Activated T-cell treated with anti-CD3 and anti-CD28 coated beads for 1 hour (primary cell): Measurements from ENCODE around the gene F11.
"Not testable (repeated sequence)": the region's sequence is repeated elsewhere in the genome, so short reads cannot be mapped to it uniquely, and the experiment has no call there.

Source experiments
- DNase-seq: peaks from one replicate; pipeline ENCODE4 v3.0.0-alpha.2; 2020; ENCODE audit warnings: low read depth

F11 gene

DNA sequence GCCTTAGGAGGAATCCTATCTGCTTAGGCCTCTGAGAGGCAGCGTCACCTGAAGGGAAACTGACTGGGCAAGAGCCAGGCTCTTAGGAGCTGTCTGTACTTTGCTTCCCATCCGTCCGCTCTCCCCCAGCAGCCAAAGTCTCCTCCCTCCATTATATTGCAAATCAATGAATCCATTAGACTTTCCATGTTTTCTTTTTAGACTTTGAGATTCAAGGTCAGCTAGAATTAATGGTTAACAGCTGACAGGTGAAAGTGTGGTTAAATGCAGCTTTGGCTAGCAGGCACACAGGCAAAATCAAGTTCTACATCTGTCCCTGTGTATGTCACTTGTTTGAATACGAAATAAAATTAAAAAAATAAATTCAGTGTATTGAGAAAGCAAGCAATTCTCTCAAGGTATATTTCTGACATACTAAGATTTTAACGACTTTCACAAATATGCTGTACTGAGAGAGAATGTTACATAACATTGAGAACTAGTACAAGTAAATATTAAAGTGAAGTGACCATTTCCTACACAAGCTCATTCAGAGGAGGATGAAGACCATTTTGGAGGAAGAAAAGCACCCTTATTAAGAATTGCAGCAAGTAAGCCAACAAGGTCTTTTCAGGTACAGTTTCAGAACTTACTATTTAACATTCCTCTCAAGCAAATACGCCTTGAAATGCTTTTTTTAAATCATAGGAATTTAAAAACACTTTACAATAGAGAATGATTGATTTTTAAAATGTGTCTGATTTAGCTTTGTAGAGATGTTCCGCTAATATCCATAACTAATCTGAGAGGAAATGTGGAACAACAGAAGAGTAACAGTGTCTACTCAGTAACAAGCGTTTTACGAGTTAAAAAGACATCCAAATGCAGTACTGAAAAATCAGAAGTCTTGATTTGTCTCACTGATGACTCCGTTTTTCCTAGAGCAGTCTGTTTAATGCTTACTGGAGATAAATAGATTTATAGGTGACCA, at the start of gene F11:
F11 (plus strand) TSS at position 507 of the 970 bp plus-strand sequence. CDS start 948 bp downstream, outside the sequence.
- DNase-seq, result no peak

DNA sequence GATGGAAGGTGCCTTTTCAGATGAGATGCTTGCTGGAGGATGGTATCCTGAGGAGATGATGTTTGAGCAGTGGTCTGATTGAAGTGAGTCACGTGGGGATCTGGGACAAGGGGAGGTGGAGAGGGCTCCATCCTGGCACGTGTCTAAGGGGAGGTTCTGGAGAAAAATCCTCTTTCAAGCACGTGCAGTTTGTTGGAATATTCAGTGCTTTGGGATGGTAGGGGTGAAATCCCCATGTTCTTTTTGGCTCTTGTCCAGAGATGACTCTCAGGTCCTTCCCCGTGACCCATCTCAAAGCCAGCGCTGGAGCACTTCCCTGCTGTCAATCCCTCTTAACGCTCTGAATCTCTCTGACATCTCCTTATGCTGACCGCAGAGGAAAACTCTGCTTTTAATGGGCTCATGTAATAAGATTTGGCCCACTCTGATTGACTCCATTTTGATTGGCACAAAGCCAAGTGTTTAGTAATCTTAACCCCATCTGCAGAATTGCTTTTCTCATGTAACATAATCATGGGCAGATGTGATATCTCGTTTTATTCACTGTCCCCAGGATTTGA, 49.4 kb upstream of the F11 start:
- no peak for DNase-seq

DNA sequence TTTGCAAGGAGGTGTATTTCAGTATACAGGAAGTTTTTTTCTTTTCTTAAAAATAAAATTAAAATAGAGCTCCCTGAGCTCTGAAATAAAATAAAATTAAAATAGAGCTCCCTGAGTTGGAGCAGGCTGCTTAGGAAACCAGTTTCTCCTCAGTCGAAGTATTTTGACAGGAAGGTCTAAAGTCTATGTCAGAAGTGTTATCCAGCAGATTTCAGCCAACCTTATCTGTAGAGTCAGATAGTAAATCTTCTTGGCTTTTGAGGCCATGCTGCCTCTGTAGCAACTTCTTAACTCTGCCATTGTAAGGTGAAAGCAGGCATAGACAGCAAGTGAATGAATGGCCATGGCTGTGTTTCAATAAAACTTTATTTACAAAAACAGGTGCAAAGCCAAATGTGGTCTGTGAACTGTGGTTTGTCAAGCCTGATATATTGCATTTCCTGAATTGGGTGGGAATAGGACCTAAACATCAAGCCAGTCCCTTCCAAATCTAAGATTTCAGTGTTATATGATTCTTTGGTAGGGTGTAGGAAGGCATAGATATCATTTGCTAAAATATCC, 48.2 kb upstream of the F11 start:
- no peak for DNase-seq

DNA sequence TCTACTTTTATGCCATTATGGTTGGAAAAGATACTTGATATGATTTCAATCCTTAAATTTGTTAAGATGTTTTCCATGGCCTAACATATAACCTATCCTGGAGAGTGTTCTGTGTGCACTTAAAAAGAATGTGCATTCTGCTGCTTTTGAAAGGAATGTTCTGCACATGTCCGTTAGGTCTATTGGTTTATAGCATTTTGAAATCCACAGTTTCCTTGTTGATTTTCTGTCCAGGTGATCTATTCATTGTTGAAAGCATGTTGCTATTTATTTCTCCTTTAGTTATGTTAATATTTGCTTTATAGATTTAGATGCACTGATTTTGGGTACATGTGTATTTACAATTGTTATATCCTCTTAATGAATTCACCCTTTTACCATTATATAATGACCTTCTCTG, 44.4 kb upstream of the F11 start:
- DNase-seq, result no peak

DNA sequence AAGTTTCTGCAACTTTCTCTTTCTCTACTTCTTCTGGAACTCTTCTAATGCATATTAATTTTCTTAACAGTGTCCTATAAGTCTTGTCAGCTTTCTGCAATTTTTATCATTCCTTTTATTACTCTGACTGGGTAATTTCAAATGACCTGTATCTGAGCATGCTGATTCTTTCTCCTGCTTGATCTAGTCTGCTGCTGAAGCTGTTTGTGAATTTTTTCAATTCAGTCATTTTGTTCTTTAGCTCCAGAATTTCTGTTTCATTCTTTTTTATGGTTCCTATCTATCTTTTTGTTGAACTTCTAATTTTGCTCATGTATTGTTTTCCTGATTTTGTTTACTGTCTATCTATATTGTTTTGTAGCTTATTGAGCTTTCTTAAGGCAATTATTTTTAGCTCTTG, 40.1 kb upstream of the F11 start:
- DNase-seq, result no peak

DNA sequence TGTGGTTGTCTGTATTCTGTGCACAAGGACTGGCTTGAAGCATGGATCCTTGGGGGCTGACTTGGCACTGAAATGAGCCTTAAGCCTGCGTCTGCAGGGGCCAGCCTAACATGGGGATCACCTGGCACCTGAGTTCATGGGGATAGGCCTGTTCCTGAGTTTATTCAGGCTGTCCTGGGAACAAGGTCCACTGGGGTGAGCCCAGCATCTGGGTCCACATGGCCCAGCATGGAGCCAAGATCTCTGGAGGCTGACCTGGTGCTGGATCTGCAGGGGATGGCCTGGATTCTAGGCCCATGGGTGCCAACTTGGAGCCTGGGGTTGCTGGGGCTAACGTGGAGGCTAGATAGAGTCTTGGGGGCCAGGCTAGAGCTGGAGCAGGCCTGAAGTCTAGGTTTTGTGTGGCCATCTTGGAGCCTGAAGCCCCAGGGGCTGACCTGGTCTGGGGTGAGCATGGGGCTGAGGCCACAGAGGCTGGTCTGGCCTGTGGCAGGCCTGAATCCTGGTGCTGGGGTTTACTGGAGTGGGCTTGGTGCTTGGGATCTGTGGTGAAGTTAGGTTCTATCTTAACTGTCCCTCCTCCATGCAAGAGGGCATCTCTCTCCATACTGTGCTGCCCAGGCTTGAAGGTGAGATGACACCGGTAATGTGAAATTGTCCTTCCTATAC, 39.3 kb upstream of the F11 start:
- DNase-seq, result no peak

DNA sequence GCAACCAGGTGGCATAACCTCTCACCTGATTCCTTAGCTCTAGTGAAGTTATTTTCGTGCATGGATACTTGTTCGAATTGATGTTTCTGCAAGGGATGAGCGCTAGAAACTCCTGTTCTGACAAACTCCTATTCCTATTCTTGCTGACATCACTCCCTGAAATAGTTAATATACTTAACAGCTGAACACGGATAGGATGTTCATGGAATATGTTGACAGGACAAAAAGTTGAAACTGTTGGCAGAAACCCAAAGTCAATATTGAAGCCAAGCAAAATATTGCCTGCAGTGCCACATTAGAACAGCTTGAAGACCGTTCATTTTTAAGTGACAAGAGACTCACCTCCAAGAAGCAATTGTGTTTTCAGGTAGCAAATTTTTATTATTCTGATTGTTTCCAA, 38.8 kb upstream of the F11 start, which contains the start of gene KLKB1:
KLKB1 (plus strand) TSS at position 287 of the 400 bp plus-strand sequence. CDS start 689 bp downstream, outside the sequence.
- no peak for DNase-seq

DNA sequence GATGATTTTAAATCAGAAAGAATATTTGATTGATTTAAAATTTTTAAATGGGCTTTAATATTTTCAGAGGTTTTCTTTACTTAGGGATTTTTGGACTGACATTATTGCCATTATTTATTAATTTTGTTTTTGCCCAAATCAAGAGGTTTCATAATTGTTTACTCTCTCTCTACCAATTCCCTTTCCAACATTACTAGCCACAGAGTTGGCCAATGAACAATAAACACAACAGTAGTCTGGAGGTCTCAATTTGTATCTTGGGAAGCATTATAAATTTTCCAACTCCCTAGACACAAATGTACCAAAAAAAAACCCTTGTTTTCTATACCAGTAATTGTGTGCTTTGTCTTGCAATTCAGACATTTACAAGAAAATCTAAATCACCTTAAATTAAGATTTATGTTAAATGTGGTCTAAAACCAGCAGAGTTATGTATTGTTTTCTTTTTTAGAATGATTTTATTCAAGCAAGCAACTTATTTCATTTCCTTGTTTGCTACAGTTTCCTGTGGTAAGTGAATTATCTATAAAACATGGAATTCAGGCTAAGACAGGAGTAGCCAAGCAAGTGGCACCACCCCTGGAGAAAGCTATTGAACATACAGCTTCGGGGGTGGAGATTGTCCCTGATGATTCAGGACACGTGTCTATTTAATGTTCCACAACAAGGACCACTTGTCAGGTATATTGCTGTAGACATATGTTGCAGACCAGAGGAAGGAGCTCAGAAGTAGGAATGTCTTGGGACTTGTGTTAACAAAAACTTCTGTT, 38.1 kb upstream of the F11 start:
- no peak for DNase-seq

DNA sequence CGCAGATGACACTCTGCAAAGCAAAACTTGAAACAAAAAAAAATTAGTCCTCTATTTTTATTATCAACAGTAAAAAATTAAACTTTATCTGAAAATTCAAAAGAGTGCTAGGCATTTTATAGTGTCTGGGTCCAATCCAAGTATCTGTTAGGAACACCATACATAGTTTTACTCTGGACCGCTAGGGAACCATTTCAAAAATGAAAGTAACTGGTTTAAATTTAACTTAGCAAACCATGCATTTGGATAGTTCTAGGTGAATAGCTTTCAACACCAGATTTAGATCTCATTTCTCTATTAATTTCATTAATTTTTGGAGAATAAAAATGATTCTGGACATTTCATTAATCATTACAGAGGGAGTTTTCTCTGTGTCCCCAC, 37.5 kb upstream of the F11 start:
- DNase-seq, result no peak

DNA sequence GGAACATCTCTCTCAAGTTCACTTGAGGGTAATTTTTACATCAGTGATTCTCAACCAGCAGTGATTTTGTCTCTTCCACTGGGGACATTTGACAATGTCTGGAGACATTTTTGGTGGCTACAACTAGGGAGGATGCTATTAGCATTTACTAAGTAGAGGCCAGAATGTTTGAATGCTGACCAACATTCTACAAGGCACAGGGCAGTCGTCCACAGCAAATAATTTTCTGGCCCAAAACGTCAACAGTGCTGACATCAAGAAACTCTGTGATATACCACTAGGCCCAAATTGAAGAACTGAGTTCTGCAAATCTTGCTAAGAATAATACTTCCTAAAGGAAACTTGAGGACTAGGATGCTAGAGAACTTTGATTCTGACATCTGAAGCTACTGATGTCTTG, 31.6 kb upstream of the F11 start:
- no peak for DNase-seq

DNA sequence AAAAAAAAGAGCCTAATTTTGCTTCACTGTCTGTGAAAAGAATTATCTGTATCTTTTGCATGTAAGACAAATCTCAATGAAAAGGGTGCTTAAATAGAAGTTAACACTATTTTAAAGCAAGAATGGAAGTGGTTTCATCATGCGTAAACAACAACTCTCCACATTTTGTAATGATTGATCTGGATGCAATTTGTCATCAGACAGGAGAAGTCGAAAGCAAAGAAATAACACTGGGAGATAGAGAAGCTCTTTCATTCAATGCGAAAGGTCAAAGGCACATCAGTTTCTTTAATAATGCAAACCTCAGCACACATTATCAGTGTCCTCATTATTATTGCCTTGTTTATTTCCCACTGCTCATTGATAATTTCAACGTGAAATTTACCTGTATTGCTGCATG, 29.9 kb upstream of the F11 start:
- no peak for DNase-seq

DNA sequence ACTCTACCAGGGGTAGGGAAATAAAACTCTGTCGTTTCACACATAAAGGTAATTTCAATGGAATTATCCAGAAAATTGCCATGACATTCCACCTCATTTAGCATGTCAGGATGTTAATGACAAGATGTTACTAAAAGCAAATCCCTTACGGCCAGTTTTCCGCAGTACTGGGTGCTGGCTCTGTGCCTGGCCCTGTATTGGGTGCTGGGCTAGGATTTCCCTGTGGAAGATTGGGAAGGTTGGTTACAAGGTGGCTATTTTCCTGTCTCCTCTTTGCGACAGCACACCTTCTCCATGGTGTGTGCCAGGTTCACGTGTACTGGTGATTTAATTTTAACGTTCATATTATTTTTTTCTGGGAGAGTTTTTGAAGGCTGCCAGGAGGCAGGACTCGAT, 25.5 kb upstream of the F11 start:
- DNase-seq, result no peak

DNA sequence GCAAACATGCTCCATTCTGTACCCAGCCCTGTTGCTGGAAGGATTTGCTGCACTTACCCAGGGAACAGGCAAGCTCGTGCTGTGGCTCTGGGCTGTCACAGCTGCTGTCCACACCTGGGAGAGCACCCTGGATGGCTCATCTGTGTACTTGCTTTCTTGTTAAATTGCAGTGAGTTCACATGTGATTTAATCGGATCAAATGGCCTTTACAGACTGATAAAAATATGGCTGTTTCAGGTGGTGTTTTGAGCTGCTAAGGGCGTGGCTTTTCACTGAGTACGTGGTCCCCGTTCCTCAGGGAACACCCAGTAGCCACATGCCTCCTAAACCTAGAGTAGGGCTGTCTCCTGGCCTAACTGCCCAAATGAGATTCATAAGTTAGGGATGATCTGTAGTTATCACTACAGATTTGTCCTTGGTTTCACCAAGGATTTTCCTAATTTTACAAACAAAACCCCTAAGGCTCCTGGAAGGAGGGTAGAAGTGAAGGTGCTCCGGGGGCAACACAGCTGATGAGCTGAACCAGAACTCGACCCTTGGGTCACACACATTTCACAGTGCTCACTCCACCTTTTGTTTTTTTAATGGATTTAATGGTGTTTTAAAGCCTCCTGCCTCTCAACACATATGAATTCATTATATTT, 25.0 kb upstream of the F11 start:
- DNase-seq, result no peak

DNA sequence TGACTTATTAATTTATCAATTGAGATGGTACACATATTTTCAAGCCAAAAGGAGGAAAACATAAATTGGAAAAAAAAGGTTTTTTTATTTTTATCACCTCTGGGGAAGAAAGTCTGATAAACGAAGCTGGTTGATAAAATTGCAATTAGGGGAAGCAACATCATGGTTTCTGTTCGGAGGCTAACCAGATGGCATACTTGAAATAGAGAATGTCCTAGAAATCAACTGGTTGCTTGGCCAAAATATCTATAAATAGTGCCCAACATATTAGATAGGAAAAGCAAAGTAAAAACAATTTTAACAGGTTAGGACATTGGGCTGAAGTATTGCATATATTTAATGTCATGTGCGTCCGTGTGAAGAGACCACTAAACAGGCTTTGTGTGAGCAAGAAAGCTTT, 24.4 kb upstream of the F11 start:
- no peak for DNase-seq

DNA sequence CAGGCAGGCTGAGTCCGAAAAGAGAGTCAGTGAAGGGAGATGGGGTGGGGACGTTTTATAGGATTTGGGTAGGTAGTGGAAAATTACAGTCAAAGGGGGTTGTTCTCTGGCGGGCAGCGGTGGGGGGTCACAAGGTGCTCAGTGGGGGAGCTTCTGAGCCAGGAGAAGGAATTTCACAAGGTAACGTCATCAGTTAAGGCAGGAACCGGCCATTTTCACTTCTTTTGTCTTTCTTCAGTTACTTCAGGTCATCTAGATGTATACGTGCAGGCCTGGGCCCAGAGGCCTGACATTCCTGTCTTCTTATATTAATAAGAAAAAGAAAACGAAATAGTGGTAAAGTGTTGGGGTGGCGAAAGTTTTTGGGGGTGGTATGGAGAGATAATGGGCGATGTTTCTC, 24.0 kb upstream of the F11 start:
- not testable (repeated sequence) for DNase-seq

DNA sequence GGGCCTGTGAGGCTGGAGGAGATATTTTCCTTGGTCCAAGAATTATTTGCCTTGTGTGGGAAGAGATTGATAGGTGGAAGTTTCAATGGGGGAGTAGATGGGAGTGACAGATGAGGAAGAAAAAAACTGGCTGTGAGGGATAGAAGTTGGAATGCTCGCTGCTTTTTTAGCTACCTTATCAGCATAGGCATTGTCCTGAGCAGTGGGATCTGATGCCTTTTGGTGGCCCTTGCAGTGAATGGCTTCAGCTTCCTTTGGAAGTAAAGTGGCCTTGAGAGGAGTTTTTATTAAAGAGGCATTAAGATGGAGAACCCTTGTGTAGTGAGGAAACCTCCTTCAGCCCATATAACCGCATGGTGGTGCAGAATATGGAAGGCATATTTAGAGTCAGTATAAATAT, 22.7 kb upstream of the F11 start:
- DNase-seq, result no peak

DNA sequence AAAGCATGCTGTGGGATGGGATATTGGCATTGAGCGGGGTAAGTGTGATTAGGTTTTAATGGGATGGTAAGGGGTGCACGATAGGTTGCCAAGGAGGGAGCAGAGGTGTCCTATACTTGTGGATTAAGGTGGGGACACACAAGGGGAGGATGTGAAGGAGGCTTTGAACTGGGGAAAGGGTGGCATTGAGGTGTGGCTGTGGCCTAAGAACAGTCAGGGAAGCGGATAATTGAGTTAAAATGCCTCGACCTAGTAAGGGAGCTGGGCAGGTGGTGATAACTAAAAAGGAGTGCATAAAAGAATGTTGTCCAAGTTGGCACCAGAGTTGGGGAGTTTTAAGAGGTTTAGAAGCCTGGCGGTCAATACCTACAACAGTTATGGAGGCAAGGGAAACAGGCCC, 21.2 kb upstream of the F11 start:
- DNase-seq, result no peak

DNA sequence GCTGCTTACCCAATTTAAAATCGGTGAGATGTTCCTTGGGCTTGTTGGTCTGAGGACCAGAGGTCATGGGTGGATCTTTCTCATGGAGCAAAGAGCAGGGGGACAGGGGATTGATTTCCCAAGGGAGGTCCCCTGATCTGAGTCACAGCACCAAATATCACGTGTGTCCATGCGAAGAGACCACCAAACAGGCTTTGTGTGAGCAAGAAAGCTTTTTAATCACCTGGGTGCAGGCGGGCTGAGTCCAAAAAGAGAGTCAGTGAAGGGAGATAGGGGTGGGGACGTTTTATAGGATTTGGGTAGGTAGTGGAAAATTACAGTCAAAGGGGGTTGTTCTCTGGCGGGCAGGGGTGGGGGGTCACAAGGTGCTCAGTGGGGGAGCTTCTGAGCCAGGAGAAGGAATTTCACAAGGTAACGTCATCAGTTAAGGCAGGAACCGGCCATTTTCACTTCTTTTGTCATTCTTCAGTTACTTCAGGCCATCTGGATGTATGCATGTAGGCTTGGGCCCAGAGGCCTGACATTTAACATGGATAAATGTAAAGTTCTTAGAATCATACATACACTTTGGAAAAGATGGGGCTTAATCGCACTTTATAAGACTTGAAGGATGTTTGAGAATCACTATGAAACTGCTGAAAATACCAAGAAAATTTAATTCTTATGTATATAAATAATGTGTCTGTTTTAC, 18.8 kb upstream of the F11 start:
- not testable (repeated sequence) for DNase-seq

DNA sequence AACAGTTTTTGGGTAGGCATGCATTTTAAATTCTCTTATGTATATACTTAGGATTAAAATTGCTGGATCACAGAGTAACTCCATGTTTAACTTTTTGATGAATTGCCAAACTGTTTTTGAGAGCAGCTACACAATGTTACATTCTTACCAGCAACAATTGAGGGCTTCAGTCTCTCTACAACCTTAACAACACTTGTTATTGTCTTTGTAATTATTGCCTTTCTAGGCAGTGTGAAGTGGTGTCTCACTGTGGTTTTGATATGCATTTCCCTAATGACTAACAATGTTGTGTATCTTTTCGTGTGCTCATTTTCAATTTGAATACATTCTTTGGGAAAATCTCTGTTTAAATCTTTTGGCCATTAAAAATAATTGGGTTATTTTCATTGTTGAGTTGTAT, 17.3 kb upstream of the F11 start:
- DNase-seq, result no peak
